GM21447 (cell line): ENCODE measurements around the gene MRI1.

ENCODE experiments used
- ATAC-seq: cut with Tn5 transposase; IDR thresholded peaks from one replicate; pipeline ENCODE4 v1.9.1; 2021; ENCODE audit not compliant: unreplicated experiment

The MRI1 gene

GRCh38 chr19:13821292-13821691 lies 57.0 kb downstream of the MRI1 start:
- ATAC-seq, result no peak

GRCh38 chr19:13823256-13823655 lies 58.9 kb downstream of the MRI1 start:
- ATAC-seq, result no peak
